MM.1S (cell line): ENCODE measurements around the gene GOSR2.
"Not testable (repeated sequence)": the region's sequence is repeated elsewhere in the genome, so short reads cannot be mapped to it uniquely, and the experiment has no call there.

Experiments
- DNase-seq: peaks from one replicate; pipeline ENCODE4 v3.0.0-alpha.2; 2015
- H2AFZ ChIP-seq: fragments of 300-600 bp; sonication (generic); 2 replicates; pipeline ENCODE4 v1.6.0; 2016; ENCODE audit warnings: antibody characterized with exemption, low read length
- H3F3A ChIP-seq: fragments of 300-600 bp; sonication (generic); 2 replicates; pipeline ENCODE4 v1.6.1; 2016; ENCODE audit warnings: mild to moderate bottlenecking, antibody characterized with exemption, low read length, moderate library complexity, mixed read lengths; ENCODE audit not compliant: insufficient read depth
- H3K27ac ChIP-seq: fragments of 300-600 bp; sonication (generic); 2 replicates; pipeline ENCODE4 v1.5.1; 2016; ENCODE audit warnings: mild to moderate bottlenecking, low read length
- H3K27me3 ChIP-seq: fragments of 300-600 bp; sonication (generic); replicated peaks from 2 replicates; pipeline ENCODE4 v1.6.0; 2016; ENCODE audit warnings: low read length; ENCODE audit not compliant: insufficient read depth
- H3K36me3 ChIP-seq: fragments of 300-600 bp; sonication (generic); replicated peaks from 2 replicates; pipeline ENCODE4 v1.6.1; 2016; ENCODE audit warnings: mild to moderate bottlenecking, low read length, mixed read lengths; ENCODE audit not compliant: insufficient read depth
- H3K4me1 ChIP-seq: fragments of 300-600 bp; sonication (generic); 2 replicates; pipeline ENCODE4 v1.6.1; 2016; ENCODE audit warnings: low read length, mixed read lengths
- H3K4me2 ChIP-seq: fragments of 300-600 bp; sonication (generic); 2 replicates; pipeline ENCODE4 v1.6.0; 2016; ENCODE audit warnings: low read depth, low read length
- H3K4me3 ChIP-seq: fragments of 300-600 bp; sonication (generic); 2 replicates; pipeline ENCODE4 v1.5.1; 2016; ENCODE audit warnings: low read length, mixed read lengths
- H3K79me2 ChIP-seq: fragments of 300-600 bp; sonication (generic); 2 replicates; pipeline ENCODE4 v1.6.1; 2016; ENCODE audit warnings: mixed run types, low read length, mixed read lengths
- H3K9ac ChIP-seq: fragments of 300-600 bp; sonication (generic); 2 replicates; pipeline ENCODE4 v1.6.1; 2016; ENCODE audit warnings: low read length, mixed read lengths
- H3K9me2 ChIP-seq: fragments of 300-600 bp; sonication (generic); replicated peaks from 2 replicates; pipeline ENCODE4 v1.6.1; 2016; ENCODE audit warnings: mild to moderate bottlenecking, low read length, mixed read lengths; ENCODE audit not compliant: insufficient read depth
- H3K9me3 ChIP-seq: fragments of 300-600 bp; sonication (generic); replicated peaks from 2 replicates; pipeline ENCODE4 v1.6.1; 2016; ENCODE audit warnings: mild to moderate bottlenecking, low read length, mixed read lengths; ENCODE audit not compliant: insufficient read depth
- H4K20me1 ChIP-seq: fragments of 300-600 bp; sonication (generic); 2 replicates; pipeline ENCODE4 v1.6.1; 2016; ENCODE audit warnings: mild to moderate bottlenecking, low read length, moderate library complexity, mixed read lengths; ENCODE audit not compliant: insufficient read depth
- CTCF ChIP-seq: fragments of 300-600 bp; sonication (generic); IDR thresholded peaks from 2 replicates; pipeline ENCODE4 v1.5.1; 2016; ENCODE audit warnings: antibody characterized with exemption, low read length, mixed read lengths
- EZH2 ChIP-seq: fragments of 300-600 bp; sonication (generic); optimal IDR thresholded peaks from 2 replicates; pipeline ENCODE3; 2017; ENCODE audit warnings: low read depth, mild to moderate bottlenecking, antibody characterized with exemption, low read length, mixed read lengths
- EZH2phosphoT487 ChIP-seq: fragments of 300-600 bp; sonication (generic); IDR thresholded peaks from 2 replicates; pipeline ENCODE4 v1.6.1; 2018; ENCODE audit warnings: antibody characterized with exemption, low read length

GOSR2 gene

GRCh38 chr17:46951706-46952105, 28.7 kb downstream of the GOSR2 start:
- Histone ChIP-seq H3K4me1 (no peaks in the 10 kb centered on the region), H3K27me3 (no peaks in the 10 kb centered on the region), H3K9ac (no peak overlapping the region), H3K4me3 (no peak overlapping the region), H3K4me2 (no peak overlapping the region), H3K79me2 (no peaks in the 10 kb centered on the region), H3K9me2 (no peaks in the 10 kb centered on the region), H2AFZ (no peak overlapping the region), H3K36me3 (no peaks in the 10 kb centered on the region), H3K9me3 (no peaks in the 10 kb centered on the region), H3F3A (no peaks in the 10 kb centered on the region), H3K27ac (no peak overlapping the region), H4K20me1 (no peaks in the 10 kb centered on the region)
- DNase-seq, result no peak
- TF ChIP-seq EZH2 (no peak), CTCF (no peak), EZH2phosphoT487 (no peak)

DNA sequence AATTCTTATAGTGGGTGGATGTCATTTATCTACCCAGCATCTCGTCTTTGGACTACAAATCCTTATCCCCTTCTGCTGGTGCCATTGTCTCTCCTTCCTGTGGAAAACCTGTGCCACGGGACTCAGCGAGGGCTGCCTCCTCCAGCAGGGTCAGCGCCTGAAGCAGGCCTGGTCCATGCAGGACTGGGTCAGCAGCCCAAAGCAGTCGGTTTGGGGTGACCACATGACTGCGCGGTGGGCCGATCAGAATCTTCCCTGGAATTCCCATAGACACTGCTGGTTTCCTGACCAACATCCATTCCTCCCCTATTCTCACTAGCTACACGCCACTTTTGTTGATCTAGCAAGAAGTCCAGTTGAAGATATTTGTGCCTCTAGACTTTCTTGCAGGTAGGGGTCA, 29.2 kb downstream of the GOSR2 start:
- TF ChIP-seq EZH2, result no peak
- TF ChIP-seq EZH2phosphoT487, result no peak
- no peak for TF ChIP-seq CTCF
- Histone ChIP-seq H2AFZ (no peak overlapping the region), H3K79me2 (no peaks in the 10 kb centered on the region), H3K4me2 (no peak overlapping the region), H3F3A (no peaks in the 10 kb centered on the region), H3K36me3 (no peaks in the 10 kb centered on the region), H3K4me1 (no peaks in the 10 kb centered on the region), H3K9me3 (no peaks in the 10 kb centered on the region), H3K27me3 (no peaks in the 10 kb centered on the region), H3K9ac (no peak overlapping the region), H3K27ac (no peak overlapping the region), H3K9me2 (no peaks in the 10 kb centered on the region), H3K4me3 (no peak overlapping the region), H4K20me1 (no peaks in the 10 kb centered on the region)
- DNase-seq, result no peak

GRCh38 chr17:46953191-46953590, 30.2 kb downstream of the GOSR2 start:
- not testable (repeated sequence) for H3K27me3 ChIP-seq, H3K4me3 ChIP-seq, H3F3A ChIP-seq, H3K36me3 ChIP-seq, H4K20me1 ChIP-seq, H3K9ac ChIP-seq, H3K9me3 ChIP-seq, H3K27ac ChIP-seq, H3K9me2 ChIP-seq, H3K4me2 ChIP-seq, H3K79me2 ChIP-seq, H2AFZ ChIP-seq, DNase-seq, H3K4me1 ChIP-seq

GRCh38 chr17:46958041-46958591, 35.2 kb downstream of the GOSR2 start:
- Histone ChIP-seq H3K36me3 (no peaks in the 10 kb centered on the region), H4K20me1 (no peaks in the 10 kb centered on the region), H3K9ac (no peak overlapping the region), H2AFZ (no peak overlapping the region), H3K9me3 (no peaks in the 10 kb centered on the region), H3K4me2 (no peak overlapping the region), H3K27me3 (no peaks in the 10 kb centered on the region), H3F3A (no peaks in the 10 kb centered on the region), H3K4me1 (no peaks in the 10 kb centered on the region), H3K9me2 (no peaks in the 10 kb centered on the region), H3K79me2 (no peaks in the 10 kb centered on the region), H3K27ac (no peak overlapping the region), H3K4me3 (no peak overlapping the region)
- no peak for DNase-seq
- TF ChIP-seq CTCF (no peak), EZH2phosphoT487 (no peak)
